Stimulated activated CD8-positive, alpha-beta memory T cell treated with anti-CD3 and anti-CD28 coated beads, Interleukin-12 subunit alpha, Interleukin-12 subunit beta, amount 100 ng/mL, for 24 hours (primary cell): ENCODE data around the gene GRID2.

Experiments used
- DNase-seq: peaks from one replicate; pipeline ENCODE4 v3.0.0-alpha.2; 2020; ENCODE audit errors: extremely low read depth

The GRID2 gene

GRCh38 chr4:92522356-92522755, 218.6 kb downstream of the GRID2 start:
- no peak for DNase-seq

- DNase-seq = no peak
These were observed 220.4 kb downstream of the GRID2 start for GRCh38 chr4:92524131-92524530.

- no peak for DNase-seq
These were observed 224.8 kb downstream of the GRID2 start for GRCh38 chr4:92528541-92528940.

GRCh38 chr4:92529510-92529909, 225.7 kb downstream of the GRID2 start:
- DNase-seq = no peak

GRCh38 chr4:92535599-92535998, 231.8 kb downstream of the GRID2 start:
- DNase-seq = no peak

- no peak for DNase-seq
These were observed 247.8 kb downstream of the GRID2 start for GRCh38 chr4:92551616-92552015.

- DNase-seq = no peak
These were observed 262.5 kb downstream of the GRID2 start for GRCh38 chr4:92566269-92566668.

GRCh38 chr4:92580816-92581215, 277.1 kb downstream of the GRID2 start:
- DNase-seq = no peak

- no peak for DNase-seq
These were observed 295.3 kb downstream of the GRID2 start for GRCh38 chr4:92599044-92599443.

- DNase-seq = no peak
These were observed 296.9 kb downstream of the GRID2 start for GRCh38 chr4:92600638-92601037.

- no peak for DNase-seq
These were observed 302.5 kb downstream of the GRID2 start for GRCh38 chr4:92606227-92606626.

GRCh38 chr4:92615049-92615448, 311.3 kb downstream of the GRID2 start:
- no peak for DNase-seq

GRCh38 chr4:92618968-92619367, 315.2 kb downstream of the GRID2 start:
- no peak for DNase-seq

GRCh38 chr4:92629302-92629701, 325.5 kb downstream of the GRID2 start:
- DNase-seq = no peak

GRCh38 chr4:92634882-92635281, 331.1 kb downstream of the GRID2 start:
- no peak for DNase-seq

- DNase-seq = no peak
These were observed 332.5 kb downstream of the GRID2 start for GRCh38 chr4:92636038-92636806.

GRCh38 chr4:92641409-92641808, 337.6 kb downstream of the GRID2 start:
- DNase-seq = no peak

GRCh38 chr4:92646826-92647225, 343.1 kb downstream of the GRID2 start:
- no peak for DNase-seq

GRCh38 chr4:92651536-92651935, 347.8 kb downstream of the GRID2 start:
- no peak for DNase-seq

- no peak for DNase-seq
These were observed 350.3 kb downstream of the GRID2 start for GRCh38 chr4:92654084-92654483.

- DNase-seq = no peak
These were observed 353.9 kb downstream of the GRID2 start for GRCh38 chr4:92657695-92658094.

GRCh38 chr4:92658318-92658717, 354.6 kb downstream of the GRID2 start:
- DNase-seq = no peak

GRCh38 chr4:92677805-92678204, 374.0 kb downstream of the GRID2 start:
- DNase-seq = no peak

- DNase-seq = no peak
These were observed 374.5 kb downstream of the GRID2 start for GRCh38 chr4:92678292-92678691.
